GM23248 (cell line): ENCODE data around the gene FYB1. TPM values are rescaled to one million over a fixed set of nuclear protein-coding genes. Genes with fewer than 3 reads are reported as not detected.

Experiments
- DNase-seq: peaks from one replicate; pipeline ENCODE4 v3.0.0-alpha.2; 2015
- H2AFZ ChIP-seq: fragments of 200-600 bp; sonication (generic); 2 replicates; pipeline ENCODE4 v1.6.1; 2016; ENCODE audit warnings: antibody characterized with exemption
- H3F3A ChIP-seq: fragments of 200-600 bp; sonication (generic); 2 replicates; pipeline ENCODE4 v1.6.1; 2016; ENCODE audit warnings: mild to moderate bottlenecking, antibody characterized with exemption, mixed run types; ENCODE audit not compliant: insufficient read depth
- H3K27ac ChIP-seq: fragments of 200-600 bp; sonication (generic); 2 replicates; pipeline ENCODE4 v1.5.1; 2016; ENCODE audit warnings: mild to moderate bottlenecking
- H3K27me3 ChIP-seq: fragments of 200-600 bp; sonication (generic); replicated peaks from 2 replicates; pipeline ENCODE4 v1.6.1; 2016; ENCODE audit warnings: mild to moderate bottlenecking; ENCODE audit not compliant: insufficient read depth
- H3K36me3 ChIP-seq: fragments of 200-600 bp; sonication (generic); 2 replicates; pipeline ENCODE4 v1.6.1; 2016; ENCODE audit warnings: low read depth, mild to moderate bottlenecking
- H3K4me1 ChIP-seq: fragments of 200-600 bp; sonication (generic); 2 replicates; pipeline ENCODE4 v1.6.1; 2016; ENCODE audit warnings: mild to moderate bottlenecking; ENCODE audit not compliant: insufficient read depth
- H3K4me2 ChIP-seq: fragments of 200-600 bp; sonication (generic); one replicate; pipeline ENCODE4 v1.6.1; 2016; ENCODE audit warnings: mild to moderate bottlenecking; ENCODE audit not compliant: unreplicated experiment
- H3K4me3 ChIP-seq: fragments of 200-600 bp; sonication (generic); 2 replicates; pipeline ENCODE4 v1.5.1; 2016; ENCODE audit warnings: mild to moderate bottlenecking
- H3K79me2 ChIP-seq: fragments of 200-600 bp; sonication (generic); 2 replicates; pipeline ENCODE4 v1.6.1; 2016; ENCODE audit warnings: mild to moderate bottlenecking; ENCODE audit not compliant: insufficient read depth
- H3K9ac ChIP-seq: fragments of 200-600 bp; sonication (generic); 2 replicates; pipeline ENCODE4 v1.6.1; 2016; ENCODE audit warnings: mild to moderate bottlenecking
- H3K9me2 ChIP-seq: fragments of 200-600 bp; sonication (generic); 2 replicates; pipeline ENCODE4 v1.6.1; 2016; ENCODE audit warnings: mixed run types, mild to moderate bottlenecking, moderate library complexity; ENCODE audit not compliant: insufficient read depth
- H3K9me3 ChIP-seq: fragments of 200-600 bp; sonication (generic); one replicate; pipeline ENCODE4 v1.6.1; 2017; ENCODE audit warnings: low read depth
- H4K20me1 ChIP-seq: fragments of 200-600 bp; sonication (generic); 2 replicates; pipeline ENCODE4 v1.6.0; 2016; ENCODE audit not compliant: insufficient read depth
- EZH2 ChIP-seq: fragments of 200-600 bp; sonication (generic); IDR thresholded peaks from 2 replicates; pipeline ENCODE4 v1.6.1; 2018; ENCODE audit warnings: antibody characterized with exemption, mild to moderate bottlenecking; ENCODE audit not compliant: insufficient read depth, poor library complexity, severe bottlenecking
- EZH2phosphoT487 ChIP-seq: fragments of 200-600 bp; sonication (generic); IDR thresholded peaks from 2 replicates; pipeline ENCODE4 v1.6.1; 2018; ENCODE audit warnings: antibody characterized with exemption, moderate library complexity, mild to moderate bottlenecking, low read depth; ENCODE audit not compliant: insufficient read depth
- WGBS, 2 experiments: methylation state at CpG; one replicate each; pipeline ENCODE4 v1.1.6; 2015 to 2017; ENCODE audit warnings: low lambda C conversion rate in 2 of 2, low coverage in 1 of 2; ENCODE audit errors: missing lambda C conversion rate in 2 of 2; 5-methylcytosine and 5-hydroxymethylcytosine counted together
- in situ Hi-C: fragments of 300-500 bp; cut with MboI; formaldehyde crosslinking; loops from 2 replicates; pipeline ENCODE4 v1.15.0; 2020
- polyA plus RNA-seq: library from polyadenylated mRNA; unstranded; fragments of >200 nt; fragmentation: Nextera tagmentation; extraction: Ambion mirVana; gene quantifications from 2 replicates; pipeline ENCODE4 v1.2.1, GENCODE V29; 2016
- total RNA-seq: library from RNA; depleted of rRNA; stranded (reverse); fragments of >200 nt; shearing (Covaris generic); gene quantifications from 2 replicates; pipeline ENCODE4 v1.2.3, GENCODE V29; 2014

Gene FYB1
- total and polyA plus RNA-seq, 2 experiments from 2014 or later, result 0.11 TPM; not detected in 1

DNA sequence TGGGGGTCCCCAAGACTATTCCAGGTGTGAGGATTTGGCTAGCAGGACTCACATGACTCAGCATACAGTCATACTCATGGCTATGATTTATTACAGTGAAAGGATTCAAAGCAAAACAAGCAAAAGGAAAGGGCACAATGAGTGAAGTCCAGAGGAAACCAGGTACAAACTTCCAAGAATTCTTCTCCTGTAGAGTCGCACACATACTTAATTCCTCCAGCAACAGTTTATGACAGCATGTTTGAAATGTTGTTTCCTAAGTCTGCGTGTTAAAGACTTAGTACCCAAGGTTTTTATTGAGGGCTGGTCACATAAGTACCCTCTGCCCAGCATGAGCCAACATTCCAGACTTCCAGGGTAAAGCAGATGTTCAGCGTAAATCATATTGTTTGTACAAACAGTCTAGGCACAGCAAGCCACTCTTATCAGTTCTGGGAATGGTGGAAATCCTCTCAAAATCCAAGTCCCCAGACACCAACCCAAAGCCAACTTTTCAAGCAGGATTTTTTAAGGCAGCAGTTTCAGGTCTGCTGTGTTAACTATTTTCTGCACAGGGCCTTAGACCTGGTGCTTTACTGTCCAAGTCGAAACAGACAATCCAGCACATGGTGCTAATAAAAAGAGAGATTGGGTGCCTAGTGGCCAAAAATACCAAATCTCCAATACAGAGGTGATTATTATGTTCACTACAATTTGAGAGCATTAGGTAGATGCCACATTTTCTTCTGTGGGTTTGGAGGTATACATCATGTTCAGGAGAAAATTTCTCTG lies 126.6 kb downstream of the FYB1 start:
- no peaks in the 10 kb centered on the region for H3K9me3 ChIP-seq
- H3K27ac ChIP-seq, result no peak overlapping the region
- WGBS, 2 experiments, result 75 to 77% methylated on average over 4 of the region's 4 CpGs
- H3K79me2 ChIP-seq, result no peaks in the 10 kb centered on the region
- in situ Hi-C loops, result no loop called here
- TF ChIP-seq EZH2, result no peak
- no peak for TF ChIP-seq EZH2phosphoT487
- DNase-seq, result no peak
- H4K20me1 ChIP-seq, result no peaks in the 10 kb centered on the region
- H3K4me1 ChIP-seq, result peaks cover 17% of the 10 kb centered on the region
- no peak overlapping the region for H3K9ac ChIP-seq
- no peaks in the 10 kb centered on the region for H3K36me3 ChIP-seq
- H3K27me3 ChIP-seq, result no peaks in the 10 kb centered on the region
- H3K4me3 ChIP-seq, result no peak overlapping the region
- no peak overlapping the region for H2AFZ ChIP-seq
- no peaks in the 10 kb centered on the region for H3K9me2 ChIP-seq
- peaks cover 8% of the 10 kb centered on the region; the same call in 1 of the 2 replicates for H3F3A ChIP-seq
- H3K4me2 ChIP-seq, result no peak overlapping the region

DNA sequence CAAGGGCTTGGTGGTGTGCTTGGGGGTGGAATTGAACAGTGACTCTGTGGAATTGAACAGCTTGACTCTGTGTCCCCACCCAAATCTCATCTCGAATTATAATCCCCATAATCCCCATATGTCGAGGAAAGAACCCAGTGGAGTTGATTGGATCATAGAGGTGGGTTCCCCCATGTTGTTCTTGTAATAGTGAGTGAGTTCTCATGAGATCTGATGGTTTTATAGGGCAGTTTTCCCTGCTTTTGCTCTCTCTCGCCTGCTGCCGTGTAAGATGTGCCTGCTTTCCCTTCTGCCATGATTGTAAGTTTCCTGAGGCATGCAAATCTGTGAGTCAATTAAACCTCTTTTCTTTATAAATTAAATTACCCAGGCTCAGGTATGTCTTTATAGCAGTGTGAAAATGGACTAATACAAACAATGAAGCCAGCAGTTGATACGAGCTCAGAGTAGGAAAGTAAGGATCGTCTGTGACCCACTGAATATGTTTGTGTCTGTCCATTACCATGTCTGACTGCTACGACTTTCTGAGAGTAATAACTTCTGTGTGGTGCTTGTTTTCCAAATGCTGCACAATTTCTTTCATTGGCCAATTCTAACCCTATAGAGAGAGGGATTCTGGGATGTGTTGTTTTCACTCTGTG lies 127.3 kb downstream of the FYB1 start:
- TF ChIP-seq EZH2 (no peak), EZH2phosphoT487 (no peak)
- Histone ChIP-seq H3K4me2 (no peak overlapping the region), H3K9me2 (no peaks in the 10 kb centered on the region), H2AFZ (no peak overlapping the region), H3K9ac (no peak overlapping the region), H3K4me3 (no peak overlapping the region), H3K4me1 (peaks cover 17% of the 10 kb centered on the region), H4K20me1 (no peaks in the 10 kb centered on the region), H3F3A (peaks cover 8% of the 10 kb centered on the region; the same call in 1 of the 2 replicates), H3K79me2 (no peaks in the 10 kb centered on the region), H3K36me3 (no peaks in the 10 kb centered on the region), H3K27ac (no peak overlapping the region), H3K9me3 (no peaks in the 10 kb centered on the region), H3K27me3 (no peaks in the 10 kb centered on the region)
- DNase-seq, result no peak
- in situ Hi-C loops, result no loop called here
- 92% methylated on average over 7 of the region's 7 CpGs for WGBS, 2 experiments

DNA sequence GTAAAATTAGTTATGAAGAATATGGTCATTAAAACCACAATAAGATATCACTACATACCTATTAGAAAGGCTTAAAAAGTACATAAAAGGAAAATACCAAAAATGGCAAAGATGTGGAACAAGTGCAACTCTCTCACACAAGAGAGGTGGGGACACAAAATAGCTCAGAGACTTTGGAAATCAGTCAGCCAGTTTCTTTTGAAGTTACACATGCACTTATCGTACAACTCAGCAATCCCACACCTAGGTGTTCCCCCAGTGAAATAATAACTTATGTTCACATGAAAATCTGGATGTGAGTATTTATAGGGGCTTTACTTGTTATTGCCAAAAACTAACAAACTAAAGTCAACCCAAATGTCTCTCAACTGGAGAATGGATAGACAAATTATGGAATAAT lies 135.4 kb downstream of the FYB1 start:
- in situ Hi-C loops, result no loop called here

DNA sequence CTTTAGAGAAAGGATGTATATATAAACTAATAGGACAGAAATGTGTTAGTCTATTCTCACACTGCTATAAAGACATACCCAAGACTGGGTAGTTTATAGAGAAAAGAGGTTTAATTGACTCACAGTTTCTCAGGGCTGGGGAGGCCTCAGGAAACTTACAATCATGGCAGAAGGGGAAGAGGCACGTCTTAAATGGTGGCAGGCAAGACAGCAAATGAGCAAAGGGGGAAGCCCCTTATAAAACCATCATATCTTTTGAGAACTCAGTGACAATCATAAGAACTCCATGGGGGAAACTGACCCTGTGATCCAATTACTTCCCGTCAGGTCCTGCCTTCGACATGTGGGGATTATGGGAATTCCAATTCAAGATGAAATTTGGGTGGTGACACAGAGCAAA lies 136.4 kb downstream of the FYB1 start:
- Histone ChIP-seq H3F3A (no peaks in the 10 kb centered on the region), H3K27ac (no peak overlapping the region), H2AFZ (no peak overlapping the region), H3K9ac (no peak overlapping the region), H3K36me3 (no peaks in the 10 kb centered on the region), H3K4me1 (no peaks in the 10 kb centered on the region), H3K9me3 (no peaks in the 10 kb centered on the region), H4K20me1 (no peaks in the 10 kb centered on the region), H3K4me2 (no peak overlapping the region), H3K9me2 (no peaks in the 10 kb centered on the region), H3K4me3 (no peak overlapping the region), H3K79me2 (no peaks in the 10 kb centered on the region), H3K27me3 (no peaks in the 10 kb centered on the region)
- in situ Hi-C loops, result no loop called here
- 88 to 96% methylated on average over 3 of the region's 3 CpGs for WGBS, 2 experiments
- no peak for DNase-seq
- TF ChIP-seq EZH2phosphoT487 (no peak), EZH2 (no peak)

More for the DNA sequence above, 135.4 kb downstream of the FYB1 start:
- TF ChIP-seq EZH2phosphoT487 (no peak), EZH2 (no peak)
- H2AFZ ChIP-seq, result no peak overlapping the region
- no peaks in the 10 kb centered on the region for H3F3A ChIP-seq
- 92 to 94% methylated on average over 1 of the region's 1 CpG for WGBS, 2 experiments
- H3K9me2 ChIP-seq, result no peaks in the 10 kb centered on the region
- DNase-seq, result no peak
- H3K27ac ChIP-seq, result no peak overlapping the region
- H3K27me3 ChIP-seq, result no peaks in the 10 kb centered on the region
- no peaks in the 10 kb centered on the region for H4K20me1 ChIP-seq
- H3K36me3 ChIP-seq, result no peaks in the 10 kb centered on the region
- H3K4me1 ChIP-seq, result no peaks in the 10 kb centered on the region
- H3K4me2 ChIP-seq, result no peak overlapping the region
- H3K9me3 ChIP-seq, result no peaks in the 10 kb centered on the region
- no peaks in the 10 kb centered on the region for H3K79me2 ChIP-seq
- no peak overlapping the region for H3K9ac ChIP-seq
- no peak overlapping the region for H3K4me3 ChIP-seq
